ENCODE data around the gene DPP7.

Gene DPP7

GRCh38 chr9:137111788-137112563 lies 2.6 kb downstream of the DPP7 start:
- Mint-ChIP-seq H3K36me3 (peaks cover 40% of the 10 kb centered on the region), H3K4me3 (no peak overlapping the region), H3K9me3 (no peaks in the 10 kb centered on the region), H3K27ac (no peak overlapping the region), H3K4me1 (peaks cover 14% of the 10 kb centered on the region)
- ATAC-seq (no peak), DNase-seq (ENCODE audit: low spot score in 2 of 2) (no peak)

GRCh38 chr9:137110911-137111787 lies 3.4 kb downstream of the DPP7 start:
- Mint-ChIP-seq H3K36me3 (peaks cover 40% of the 10 kb centered on the region), H3K27ac (peak overlapping the region; percentile 75)
- no peak for ATAC-seq

GRCh38 chr9:137110147-137110910 lies 4.2 kb downstream of the DPP7 start:
- no peak for DNase-seq (ENCODE audit: low spot score in 2 of 2)
- H3K4me3 Mint-ChIP-seq, result no peak overlapping the region

More at GRCh38 chr9:137110911-137111787, 3.4 kb downstream of the DPP7 start:
- no peak overlapping the region for H3K4me3 Mint-ChIP-seq
- H3K4me1 Mint-ChIP-seq, result peaks cover 14% of the 10 kb centered on the region
- no peak for DNase-seq (ENCODE audit: low spot score in 2 of 2)
- no peaks in the 10 kb centered on the region for H3K9me3 Mint-ChIP-seq

GRCh38 chr9:137109250-137110146 lies 5.0 kb downstream of the DPP7 start:
- Mint-ChIP-seq H3K4me1 (peaks cover 14% of the 10 kb centered on the region), H3K9me3 (no peaks in the 10 kb centered on the region), H3K27ac (no peak overlapping the region), H3K4me3 (no peak overlapping the region), H3K36me3 (peaks cover 40% of the 10 kb centered on the region)
- no peak for DNase-seq (ENCODE audit: low spot score in 2 of 2)
- no peak for ATAC-seq

More at GRCh38 chr9:137110147-137110910, 4.2 kb downstream of the DPP7 start:
- no peaks in the 10 kb centered on the region for H3K9me3 Mint-ChIP-seq
- ATAC-seq, result no peak
- peaks cover 14% of the 10 kb centered on the region for H3K4me1 Mint-ChIP-seq
- peak overlapping the region; percentile 75 for H3K27ac Mint-ChIP-seq
- peaks cover 40% of the 10 kb centered on the region for H3K36me3 Mint-ChIP-seq

- no peak overlapping the region for H3K27ac Mint-ChIP-seq
- ATAC-seq (no peak), DNase-seq (ENCODE audit: low spot score in 2 of 2) (no peak)
- H3K4me3 Mint-ChIP-seq, result no peak overlapping the region
- peaks cover 14% of the 10 kb centered on the region for H3K4me1 Mint-ChIP-seq
- peaks cover 40% of the 10 kb centered on the region for H3K36me3 Mint-ChIP-seq
- no peaks in the 10 kb centered on the region for H3K9me3 Mint-ChIP-seq
Measured at GRCh38 chr9:137108608-137109249, 5.8 kb downstream of the DPP7 start.

- DNase-seq (ENCODE audit: low spot score in 2 of 2) (no peak), ATAC-seq (no peak)
- H3K9me3 Mint-ChIP-seq, result no peaks in the 10 kb centered on the region
- peaks cover 9% of the 10 kb centered on the region for H3K4me1 Mint-ChIP-seq
- H3K36me3 Mint-ChIP-seq, result peaks cover 40% of the 10 kb centered on the region
- no peak overlapping the region for H3K4me3 Mint-ChIP-seq
- no peak overlapping the region for H3K27ac Mint-ChIP-seq
Measured at GRCh38 chr9:137107982-137108381, 6.6 kb downstream of the DPP7 start.

- no peak overlapping the region for H3K27ac Mint-ChIP-seq
- peaks cover 40% of the 10 kb centered on the region for H3K36me3 Mint-ChIP-seq
- H3K4me3 Mint-ChIP-seq, result no peak overlapping the region
- no peaks in the 10 kb centered on the region for H3K9me3 Mint-ChIP-seq
- DNase-seq (ENCODE audit: low spot score in 2 of 2) (no peak), ATAC-seq (no peak)
- H3K4me1 Mint-ChIP-seq, result peaks cover 5% of the 10 kb centered on the region
Measured at GRCh38 chr9:137107312-137107921, 7.1 kb downstream of the DPP7 start.

GRCh38 chr9:137106662-137107250 lies 7.8 kb downstream of the DPP7 start:
- no peak for DNase-seq (ENCODE audit: low spot score in 2 of 2)
- no peak for ATAC-seq
- Mint-ChIP-seq H3K9me3 (no peaks in the 10 kb centered on the region), H3K4me1 (peaks cover 5% of the 10 kb centered on the region), H3K4me3 (no peak overlapping the region), H3K27ac (no peak overlapping the region), H3K36me3 (peaks cover 36% of the 10 kb centered on the region)

GRCh38 chr9:137105814-137106661 lies 8.5 kb downstream of the DPP7 start:
- ATAC-seq, result no peak
- Mint-ChIP-seq H3K9me3 (no peaks in the 10 kb centered on the region), H3K36me3 (peaks cover 28% of the 10 kb centered on the region), H3K4me3 (no peak overlapping the region), H3K4me1 (peaks cover 5% of the 10 kb centered on the region), H3K27ac (peak overlapping the region; percentile 64)
- no peak for DNase-seq (ENCODE audit: low spot score in 2 of 2)

GRCh38 chr9:137103206-137103999 lies 11.1 kb downstream of the DPP7 start:
- ATAC-seq (no peak), DNase-seq (ENCODE audit: low spot score in 2 of 2) (no peak)
- no peak overlapping the region for H3K27ac Mint-ChIP-seq
- H3K9me3 Mint-ChIP-seq, result no peaks in the 10 kb centered on the region
- no peak overlapping the region for H3K4me3 Mint-ChIP-seq
- peaks cover 16% of the 10 kb centered on the region for H3K36me3 Mint-ChIP-seq
- H3K4me1 Mint-ChIP-seq, result no peaks in the 10 kb centered on the region

- no peak overlapping the region for H3K4me3 Mint-ChIP-seq
- peaks cover 37% of the 10 kb centered on the region for H3K36me3 Mint-ChIP-seq
- peaks cover 22% of the 10 kb centered on the region for H3K4me1 Mint-ChIP-seq
- no peak overlapping the region for H3K27ac Mint-ChIP-seq
- DNase-seq (ENCODE audit: low spot score in 2 of 2) (no peak), ATAC-seq (no peak)
- no peaks in the 10 kb centered on the region for H3K9me3 Mint-ChIP-seq
Measured at GRCh38 chr9:137099231-137099630, 15.3 kb downstream of the DPP7 start.

- Mint-ChIP-seq H3K9me3 (no peaks in the 10 kb centered on the region), H3K27ac (no peak overlapping the region), H3K36me3 (peaks cover 42% of the 10 kb centered on the region)
Measured at GRCh38 chr9:137097761-137098462, 16.6 kb downstream of the DPP7 start.

More at GRCh38 chr9:137097761-137098462, 16.6 kb downstream of the DPP7 start:
- DNase-seq (ENCODE audit: low spot score in 2 of 2), result no peak
- ATAC-seq, result no peak
- Mint-ChIP-seq H3K4me3 (no peak overlapping the region), H3K4me1 (peaks cover 22% of the 10 kb centered on the region)
